Right renal pelvis (tissue), 4 donors: ENCODE data around the gene ZNRD2. TPM values are rescaled to one million over a fixed set of nuclear protein-coding genes. Genes with fewer than 3 reads are reported as not detected.
A peak's percentile ranks its signal among the peaks of the same experiment; 100 is the strongest.

ENCODE experiments used
- DNase-seq, 4 donors: peaks; one replicate each; pipeline ENCODE4 v3.0.0-alpha.2; 2013; ENCODE audit warnings: low read depth in 4 of 4, low spot score in 3 of 4, missing footprints in 1 of 4
- polyA plus RNA-seq, 4 donors: library from polyadenylated mRNA; unstranded; fragments of 120-200 nt; gene quantifications; one replicate each; pipeline ENCODE4 v1.2.1, GENCODE V29; 2013; ENCODE audit not compliant: insufficient read length in 4 of 4

The ZNRD2 gene
- polyA plus RNA-seq, 4 donors = 53.3 to 69.1 (median 55.6) TPM

DNA sequence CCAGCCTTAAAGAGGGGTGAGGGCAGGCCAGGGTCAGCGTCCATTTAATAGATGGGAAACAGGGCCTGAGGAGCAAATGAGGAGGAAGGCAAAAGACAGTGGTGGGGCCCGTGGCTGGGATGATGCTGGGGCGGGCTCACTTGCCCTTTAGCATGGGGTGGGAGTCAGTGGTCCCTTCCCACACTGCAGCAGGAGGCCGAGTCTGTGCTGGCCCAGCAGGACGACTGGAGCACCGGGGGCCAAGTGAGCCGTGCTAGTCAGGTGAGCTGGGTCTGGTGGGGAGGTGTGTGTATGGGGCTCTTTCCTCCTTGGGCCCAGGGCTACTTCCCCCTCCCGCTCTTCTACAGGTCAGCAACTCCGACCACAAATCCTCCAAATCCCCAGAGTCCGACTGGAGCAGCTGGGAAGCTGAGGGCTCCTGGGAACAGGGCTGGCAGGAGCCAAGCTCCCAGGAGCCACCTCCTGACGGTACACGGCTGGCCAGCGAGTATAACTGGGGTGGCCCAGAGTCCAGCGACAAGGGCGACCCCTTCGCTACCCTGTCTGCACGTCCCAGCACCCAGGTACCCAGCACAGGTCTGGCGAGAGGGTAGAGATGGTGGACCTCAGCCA is 32.6 kb upstream of the ZNRD2 start:
- no peak for DNase-seq

DNA sequence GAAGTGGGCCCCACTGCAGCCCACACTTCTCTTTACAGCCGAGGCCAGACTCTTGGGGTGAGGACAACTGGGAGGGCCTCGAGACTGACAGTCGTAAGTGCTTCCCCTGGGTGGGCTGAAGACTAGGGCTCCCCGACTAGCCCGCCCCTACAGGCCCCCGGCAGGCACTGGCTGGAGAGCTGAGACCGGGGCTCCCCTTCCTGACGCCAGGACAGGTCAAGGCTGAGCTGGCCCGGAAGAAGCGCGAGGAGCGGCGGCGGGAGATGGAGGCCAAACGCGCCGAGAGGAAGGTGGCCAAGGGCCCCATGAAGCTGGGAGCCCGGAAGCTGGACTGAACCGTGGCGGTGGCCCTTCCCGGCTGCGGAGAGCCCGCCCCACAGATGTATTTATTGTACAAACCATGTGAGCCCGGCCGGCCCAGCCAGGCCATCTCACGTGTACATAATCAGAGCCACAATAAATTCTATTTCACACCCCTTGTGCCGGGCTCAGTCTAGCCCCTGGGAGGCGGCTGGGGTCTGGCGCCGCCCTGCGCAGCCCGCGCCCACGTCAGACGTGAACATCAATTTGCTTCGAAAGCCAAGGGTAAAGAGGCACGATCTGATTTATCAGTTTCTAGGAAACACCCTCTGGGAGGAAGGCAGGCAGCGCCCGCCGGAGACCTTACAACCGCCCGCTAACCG is 31.9 kb upstream of the ZNRD2 start:
- DNase-seq = no peak

DNA sequence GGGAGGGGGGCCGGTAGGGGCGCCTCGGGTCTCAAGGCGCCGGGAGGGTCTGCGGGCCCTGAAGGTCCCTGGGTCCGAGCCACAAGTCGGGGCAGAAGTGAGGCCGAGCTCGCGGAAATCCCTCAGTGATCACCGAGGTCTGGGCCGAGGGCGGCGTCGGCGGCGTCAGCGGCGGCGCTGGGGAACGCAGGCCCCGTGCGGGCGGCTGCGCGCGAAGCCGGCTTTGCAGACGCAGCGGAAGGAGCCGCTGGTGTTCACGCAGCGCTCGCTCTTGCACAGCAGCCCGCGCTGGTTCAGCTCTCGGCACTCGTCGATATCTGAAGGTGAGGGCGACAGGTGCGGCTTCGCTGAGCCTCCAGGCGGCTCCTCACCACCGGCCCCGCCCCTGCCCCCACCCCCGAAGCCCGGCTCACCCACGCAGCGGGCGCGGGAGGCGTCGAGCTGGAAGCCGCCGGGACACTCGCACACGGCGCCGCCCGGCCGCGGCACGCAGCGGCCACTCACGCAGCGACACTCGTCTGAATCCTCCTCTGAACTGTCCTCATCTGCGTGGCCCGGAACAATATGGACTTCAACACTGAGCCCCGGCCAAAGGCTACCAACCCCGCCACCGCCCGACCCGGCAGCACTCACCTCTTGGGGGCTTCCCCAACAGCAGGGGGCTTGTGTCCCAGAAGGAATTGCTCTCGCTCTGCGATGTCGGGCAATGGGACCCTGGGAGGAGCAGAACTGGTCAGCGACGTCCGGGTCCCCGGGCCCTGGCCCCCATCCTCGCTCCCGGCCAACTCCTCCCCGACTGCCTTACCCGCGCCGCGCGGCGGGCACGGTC is 31.1 kb upstream of the ZNRD2 start:
- DNase-seq = no peak

DNA sequence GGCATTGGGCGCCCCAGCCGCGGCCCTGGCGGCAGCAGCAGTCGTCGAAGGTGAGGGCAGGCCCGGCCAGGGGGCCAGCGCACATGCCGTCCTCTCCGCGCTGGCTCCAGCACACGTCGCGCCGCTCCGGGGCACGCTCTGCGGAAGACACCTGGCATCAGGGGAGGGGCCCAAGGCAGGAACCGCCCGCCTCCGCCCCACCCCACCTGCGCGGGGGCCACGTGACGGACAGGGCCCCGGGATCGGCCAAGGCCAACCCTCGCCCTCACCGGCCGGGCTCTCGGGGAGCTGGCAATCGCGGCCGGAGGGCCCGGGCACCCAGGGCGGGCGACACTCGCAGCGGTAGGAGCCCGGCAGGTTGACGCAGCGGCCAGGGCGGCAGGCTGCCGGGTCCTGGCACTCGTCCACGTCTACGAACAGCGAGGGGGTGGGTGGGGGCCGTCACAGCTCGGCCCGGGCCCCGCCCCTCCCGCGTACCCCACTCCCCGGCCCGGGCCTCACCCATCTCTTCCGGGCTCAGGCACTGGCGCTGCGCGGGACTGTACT is 30.5 kb upstream of the ZNRD2 start:
- DNase-seq = no peak

DNA sequence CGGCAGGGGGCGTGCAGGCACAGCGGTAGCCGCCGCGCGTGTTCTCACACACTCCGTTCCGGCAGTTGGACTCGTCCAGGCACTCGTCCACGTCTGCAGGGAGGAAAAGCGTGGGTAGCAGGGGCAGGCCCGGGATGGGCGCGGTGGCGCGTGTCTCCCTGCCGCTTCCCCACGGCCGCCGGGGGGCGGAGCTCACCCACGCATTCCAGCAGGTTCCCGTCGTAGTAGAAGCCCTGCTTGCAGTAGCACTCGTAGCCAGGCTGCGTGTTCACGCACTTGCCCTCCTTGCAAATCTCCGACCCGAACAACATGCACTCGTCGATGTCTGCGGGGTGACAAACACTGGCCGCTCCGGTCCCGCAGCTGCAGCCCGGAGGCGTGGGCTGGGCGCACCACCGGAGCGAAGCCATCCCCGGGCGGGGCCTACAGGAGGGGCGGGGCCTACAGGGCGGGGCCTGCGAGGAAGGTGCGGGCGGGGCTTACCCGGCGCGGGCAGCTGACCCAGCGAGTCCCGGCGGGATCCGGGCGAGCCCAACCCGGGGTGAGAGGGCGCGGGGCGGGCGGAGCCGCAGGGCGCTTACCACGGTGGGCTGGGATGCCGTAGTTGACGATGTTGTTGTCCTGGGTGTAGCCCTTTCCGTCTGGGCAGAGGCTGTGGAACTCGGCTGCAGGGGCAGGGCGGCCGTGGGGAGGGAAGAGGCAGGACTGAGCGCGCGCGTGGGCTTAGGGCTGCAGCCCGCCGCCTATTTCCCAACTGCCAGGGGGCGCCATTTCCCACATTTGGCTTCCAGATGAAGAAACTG is 29.8 kb upstream of the ZNRD2 start:
- DNase-seq = peak in 2 of 4 donors; percentile 64 to 70

DNA sequence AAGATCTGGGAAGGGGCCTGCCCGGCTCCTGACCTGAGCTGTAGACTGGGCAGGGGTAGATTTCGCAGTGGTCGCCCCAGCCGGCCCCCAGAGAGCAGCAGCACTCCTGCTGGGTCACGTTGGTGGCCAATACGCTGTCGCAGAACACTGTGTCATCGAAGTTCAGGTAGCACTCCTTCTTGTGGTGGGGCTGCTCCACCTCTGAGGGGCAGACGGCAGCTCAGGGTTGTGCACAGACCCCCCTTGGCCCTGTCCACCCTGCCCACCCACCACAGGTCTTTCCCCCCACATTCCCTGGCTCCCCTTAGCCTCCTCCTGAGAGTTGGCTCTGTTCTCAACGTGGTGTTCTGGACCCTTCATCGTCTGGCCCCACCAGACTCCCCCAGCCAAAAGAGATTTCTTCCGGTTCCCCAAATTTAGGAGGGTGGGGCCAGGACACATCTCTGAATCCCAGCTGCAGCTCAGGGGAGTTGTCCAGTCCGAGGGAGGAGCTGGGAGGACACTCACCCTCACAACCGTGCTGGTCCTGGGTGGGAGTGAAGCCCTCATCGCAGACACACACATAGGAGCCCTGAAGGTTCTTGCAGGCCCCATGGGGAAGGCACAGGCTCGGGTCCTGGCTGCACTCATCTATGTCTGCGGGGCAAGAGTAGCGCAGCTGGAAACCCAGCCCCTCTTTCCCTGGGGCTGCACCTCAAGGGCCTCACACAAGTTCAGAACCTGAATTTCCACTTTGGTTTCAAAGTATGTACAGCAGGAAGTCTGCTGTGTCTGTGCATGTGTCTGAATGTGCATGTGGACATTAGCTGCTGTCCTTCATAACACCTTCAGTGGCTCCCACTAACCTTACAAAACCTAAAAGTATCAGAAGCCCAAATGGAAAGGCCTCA is 28.9 kb upstream of the ZNRD2 start:
- no peak for DNase-seq

DNA sequence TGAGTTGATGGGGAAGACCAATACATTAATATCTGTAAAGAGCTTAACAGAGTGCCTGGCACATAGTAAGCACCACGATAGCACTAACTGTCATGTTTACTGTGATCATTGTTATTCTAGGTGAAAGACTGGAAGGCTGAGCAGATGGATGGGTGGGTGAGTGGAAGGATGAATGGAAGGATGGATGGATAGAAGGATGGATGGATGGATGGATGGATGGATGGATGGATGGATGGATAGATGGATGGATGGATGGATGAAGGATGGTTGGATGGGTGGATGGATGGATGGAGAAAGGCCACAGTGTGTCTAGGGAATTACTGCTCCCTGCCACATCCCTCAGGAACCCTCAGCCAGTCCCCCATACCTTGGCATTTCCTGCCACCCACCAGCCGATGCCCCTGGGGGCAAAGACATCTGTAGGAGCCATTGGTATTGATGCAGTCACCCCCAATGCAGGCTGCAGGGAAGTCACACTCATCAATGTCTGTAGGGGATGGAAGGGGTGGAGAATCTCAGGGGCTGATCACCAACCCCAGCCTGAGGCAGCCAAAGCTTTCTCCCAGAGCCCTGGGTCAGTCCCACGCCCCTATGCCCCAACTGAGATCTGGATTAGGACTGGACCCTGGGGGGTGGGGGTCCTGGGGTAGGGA is 27.4 kb upstream of the ZNRD2 start:
- no peak for DNase-seq

DNA sequence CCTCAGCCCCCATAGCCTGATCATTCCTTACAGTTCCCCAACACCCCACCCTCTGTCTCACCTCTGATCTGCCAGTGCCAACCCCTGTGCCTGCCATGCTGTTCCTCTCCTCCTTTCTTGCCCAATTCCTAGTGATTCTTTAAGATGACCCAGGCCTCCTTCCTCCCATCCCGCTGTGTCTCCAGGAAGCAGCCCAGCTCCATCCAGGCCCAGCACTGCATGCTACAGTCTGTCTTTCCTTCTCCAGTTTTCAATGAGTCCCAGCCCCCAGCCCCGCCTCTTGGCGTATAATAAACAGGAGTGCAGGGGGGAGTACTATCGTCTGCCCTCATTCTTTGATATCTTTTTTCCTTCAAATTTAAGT is 24.4 kb upstream of the ZNRD2 start:
- no peak for DNase-seq

DNA sequence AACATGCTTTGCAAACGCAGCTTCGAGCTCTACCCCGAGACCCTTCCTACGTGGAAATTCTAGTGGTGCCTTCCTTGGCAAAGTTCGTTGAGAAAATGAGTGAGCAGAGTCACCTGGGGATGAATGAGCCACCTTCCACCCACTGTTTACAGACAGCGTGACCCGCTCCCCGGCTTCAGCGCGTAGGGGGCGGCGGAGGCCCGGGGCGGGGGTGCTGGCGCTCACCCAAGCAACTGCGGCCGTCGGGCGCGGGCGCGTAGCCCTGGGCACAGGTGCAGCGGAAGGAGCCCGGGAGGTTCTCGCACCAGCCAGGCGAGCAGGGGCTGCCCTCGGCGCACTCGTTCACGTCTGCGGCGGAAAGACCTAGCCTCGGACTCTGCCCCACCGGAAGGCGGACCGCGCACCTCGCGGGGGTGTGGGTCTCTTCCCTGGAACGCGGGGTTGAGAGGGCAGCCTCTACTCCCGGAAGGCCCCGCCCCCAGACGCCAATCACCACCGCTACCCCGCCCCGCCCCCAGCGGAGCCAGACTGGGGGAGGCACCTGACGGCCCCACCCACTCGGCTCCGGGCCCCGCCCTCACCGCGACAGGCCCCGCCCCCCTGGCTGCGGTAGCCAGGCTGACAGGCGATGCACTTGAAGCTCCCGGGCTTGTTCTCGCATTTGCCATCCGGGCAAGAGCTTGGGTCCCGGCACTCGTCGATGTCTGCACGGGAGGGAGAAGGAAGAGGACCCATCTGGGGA is 23.9 kb upstream of the ZNRD2 start:
- no peak for DNase-seq

DNA sequence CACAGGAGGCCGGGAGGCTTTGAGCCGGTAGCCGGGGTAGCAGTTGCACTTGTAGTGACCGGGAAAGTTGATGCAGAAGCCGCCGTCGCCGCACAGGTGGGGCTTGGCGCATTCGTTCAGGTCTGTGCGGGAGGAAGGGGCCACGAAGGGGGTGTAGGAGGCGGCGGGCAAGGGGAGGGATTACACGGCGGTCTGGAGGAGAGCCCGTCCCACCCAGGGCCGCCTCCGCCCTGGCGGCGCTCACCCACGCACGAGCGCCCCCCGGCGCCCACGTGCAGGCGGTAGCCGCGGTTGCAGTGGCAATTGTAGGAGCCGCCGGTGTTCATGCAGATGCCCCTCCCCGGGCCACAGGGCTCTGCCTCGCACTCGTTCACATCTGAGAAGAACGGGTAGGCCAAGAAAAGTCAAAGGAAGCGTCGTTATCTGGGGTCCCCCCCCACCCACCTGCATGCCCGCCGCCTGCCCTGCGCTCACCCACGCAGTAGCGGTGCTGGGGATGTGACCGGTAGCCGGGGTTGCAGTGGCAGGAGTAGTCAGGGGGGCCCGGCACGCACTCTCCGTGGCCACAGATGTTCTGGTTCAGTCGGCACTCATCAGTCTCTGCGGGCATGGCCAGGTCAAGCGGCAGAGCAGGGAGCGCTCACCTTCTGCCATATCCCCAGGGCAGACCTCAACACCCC is 22.7 kb upstream of the ZNRD2 start:
- no peak for DNase-seq

DNA sequence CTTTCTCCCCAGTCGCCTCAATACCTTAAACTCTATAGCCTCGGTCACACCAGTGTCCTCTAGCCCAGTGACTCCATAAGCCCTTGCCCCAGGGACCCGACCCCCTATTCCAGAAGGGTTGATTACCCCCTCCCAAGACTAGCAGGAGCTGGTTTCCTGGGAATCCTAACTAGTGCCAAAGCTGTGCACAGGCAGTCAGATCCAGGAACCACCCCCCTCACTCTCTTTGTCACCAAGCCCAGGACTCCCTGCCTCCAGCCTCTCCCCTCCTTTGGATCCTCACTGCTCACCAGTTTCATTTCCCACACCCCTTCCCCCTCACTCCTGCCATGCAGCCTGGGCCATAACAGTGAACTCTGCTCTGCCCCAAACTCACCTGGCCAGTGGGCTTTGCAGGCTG is 21.9 kb upstream of the ZNRD2 start:
- no peak for DNase-seq

DNA sequence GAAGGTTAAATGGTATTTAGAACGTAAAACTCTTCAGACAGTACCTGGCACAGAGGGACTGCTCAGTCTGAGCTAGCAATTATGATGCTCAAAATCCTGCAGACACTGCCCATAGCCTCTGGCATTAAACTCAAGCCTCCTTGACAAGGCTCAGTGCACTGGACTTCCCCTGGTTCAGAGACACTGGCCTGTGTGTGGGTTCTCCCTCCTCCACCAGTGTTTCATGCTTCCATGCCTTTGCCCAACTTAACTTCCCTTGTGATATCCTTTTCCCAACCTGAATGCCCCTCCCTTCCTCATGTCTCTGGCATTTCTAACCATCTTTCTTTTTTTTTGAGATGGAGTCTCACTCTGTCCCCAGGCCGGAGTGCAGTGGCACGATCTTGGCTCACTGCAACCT is 21.2 kb upstream of the ZNRD2 start:
- DNase-seq = no peak

DNA sequence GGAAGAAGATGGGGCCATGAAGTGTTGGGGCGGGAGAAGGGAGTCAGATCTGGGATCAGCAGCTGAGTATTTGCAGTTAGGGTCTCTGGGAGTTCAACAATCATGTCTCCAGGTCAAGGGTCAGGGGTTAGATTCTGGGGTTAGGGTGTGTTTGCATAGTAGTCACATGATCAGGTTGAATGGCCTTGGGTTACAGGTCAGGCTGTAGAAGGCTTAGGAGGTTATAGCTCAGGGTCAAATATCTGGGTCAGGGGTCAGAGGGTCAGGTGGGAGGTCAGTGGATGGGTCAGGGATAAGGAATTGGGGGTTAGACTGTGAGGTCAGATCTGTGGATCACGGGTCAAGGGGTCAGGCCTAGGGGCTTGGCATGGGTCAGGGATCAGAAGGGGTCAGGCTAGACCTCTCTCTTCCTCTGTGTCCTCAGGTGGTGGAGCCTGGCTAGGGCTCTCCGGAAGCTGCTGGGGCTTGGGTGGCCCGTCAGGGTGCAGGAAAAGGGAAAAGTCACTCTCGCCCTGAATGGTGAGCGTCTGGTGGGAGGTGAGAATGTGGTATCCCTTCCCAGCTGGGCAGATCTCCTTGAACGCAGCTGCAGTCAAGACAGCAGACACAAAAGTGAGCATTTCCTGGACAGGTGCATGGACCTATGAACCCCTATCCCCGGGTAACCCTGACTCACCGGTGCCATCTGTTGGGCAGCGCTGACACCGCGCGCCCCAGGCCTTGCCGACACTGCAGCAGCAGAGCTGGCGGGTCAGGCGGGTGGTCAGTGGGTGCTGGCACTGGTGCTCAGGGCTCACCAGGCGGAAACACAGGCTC is 18.5 kb upstream of the ZNRD2 start:
- no peak for DNase-seq

DNA sequence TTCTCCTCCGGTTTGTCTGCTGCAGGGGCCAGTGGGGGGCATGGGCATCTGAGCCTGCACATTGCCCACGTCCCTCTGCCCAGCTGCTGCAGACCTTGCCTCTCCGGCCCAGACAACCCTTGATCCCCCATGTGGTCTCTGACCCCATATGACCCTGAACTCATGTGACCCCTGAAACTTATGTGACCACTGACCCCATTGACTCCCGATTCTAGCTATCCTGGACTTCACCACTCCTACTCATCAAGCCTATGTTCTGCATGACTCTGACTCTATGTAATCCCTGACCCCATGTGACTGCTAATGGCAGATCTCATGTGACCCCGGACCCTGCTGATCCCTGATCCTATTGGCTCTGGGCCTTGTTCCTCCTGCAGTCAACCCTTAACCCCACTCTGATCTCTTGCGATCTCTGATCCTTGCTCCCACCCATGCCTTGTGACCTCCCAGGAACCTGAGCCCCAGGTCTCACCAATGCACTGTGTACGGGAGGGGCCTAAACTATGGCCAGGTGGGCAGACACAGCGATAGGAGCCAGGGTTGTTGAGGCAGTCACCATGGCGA is 17.8 kb upstream of the ZNRD2 start:
- DNase-seq = no peak

DNA sequence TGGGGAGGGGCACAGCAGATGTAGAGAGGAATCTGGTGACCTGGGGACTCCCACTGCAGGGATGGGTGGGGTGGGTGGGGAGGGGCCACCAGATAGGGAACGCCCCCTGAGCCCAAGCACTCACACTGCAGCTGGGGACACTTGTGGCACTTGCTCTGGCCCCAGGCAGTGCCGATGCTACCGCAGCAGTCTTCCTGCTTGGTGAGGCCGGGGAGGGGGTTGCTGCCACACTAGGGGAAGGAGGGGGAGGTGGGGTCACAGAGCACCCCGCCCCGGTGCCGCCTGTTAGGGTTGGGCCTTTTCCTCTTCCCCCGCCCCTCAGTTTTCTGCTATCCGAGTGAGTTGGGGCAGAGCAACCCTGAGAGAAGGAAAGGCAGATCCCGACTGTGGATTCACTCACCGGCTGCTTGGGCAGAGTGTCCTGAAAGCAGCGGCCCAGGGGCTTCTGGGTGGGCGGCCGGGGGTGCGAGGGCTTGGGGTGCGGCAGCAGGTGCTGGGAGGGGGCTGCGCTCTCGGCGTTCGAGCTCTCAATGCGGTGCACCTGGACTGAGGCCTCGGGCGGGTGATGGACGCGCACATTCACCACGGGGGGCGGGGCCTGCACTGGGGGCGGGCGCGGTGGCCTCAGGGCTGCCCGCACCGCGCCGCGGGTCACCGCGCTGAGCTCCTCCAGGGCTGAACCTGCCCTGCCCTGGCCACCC is 16.8 kb upstream of the ZNRD2 start:
- no peak for DNase-seq
